Smooth muscle cell (in vitro differentiated cells): ENCODE data around the gene FOXC1. TPM values are rescaled to one million over a fixed set of nuclear protein-coding genes. Genes with fewer than 3 reads are reported as not detected.

ENCODE experiments used
- DNase-seq: peaks from one replicate; lab custom pipeline; 2025; ENCODE audit not compliant: unreplicated experiment; lab: John Stamatoyannopoulos, UW
- H2AFZ ChIP-seq: fragments of 200-600 bp; sonication (generic); 2 replicates; pipeline ENCODE4 v1.6.0; 2016; ENCODE audit warnings: antibody characterized with exemption, low read depth, mild to moderate bottlenecking
- H3F3A ChIP-seq: fragments of 200-600 bp; sonication (generic); 2 replicates; pipeline ENCODE4 v1.6.0; 2017; ENCODE audit warnings: antibody characterized with exemption, low read depth
- H3K27ac ChIP-seq: fragments of 200-600 bp; sonication (generic); 2 replicates; pipeline ENCODE4 v1.5.1; 2016; ENCODE audit warnings: low read depth, mild to moderate bottlenecking
- H3K27me3 ChIP-seq: fragments of 200-600 bp; sonication (generic); 2 replicates; pipeline ENCODE4 v1.6.1; 2016; ENCODE audit warnings: low read depth, mild to moderate bottlenecking
- H3K36me3 ChIP-seq: fragments of 200-600 bp; sonication (generic); 2 replicates; pipeline ENCODE4 v1.5.1; 2016; ENCODE audit warnings: low read depth
- H3K4me1 ChIP-seq: fragments of 200-600 bp; sonication (generic); 2 replicates; pipeline ENCODE4 v1.5.1; 2016; ENCODE audit warnings: low read depth
- H3K4me2 ChIP-seq: fragments of 200-600 bp; sonication (generic); 2 replicates; pipeline ENCODE4 v1.6.0; 2016; ENCODE audit warnings: mild to moderate bottlenecking
- H3K4me3 ChIP-seq: fragments of 200-600 bp; sonication (generic); 2 replicates; pipeline ENCODE4 v1.5.1; 2016; ENCODE audit warnings: mild to moderate bottlenecking
- H3K79me2 ChIP-seq: fragments of 200-600 bp; sonication (generic); 2 replicates; pipeline ENCODE4 v1.6.0; 2016; ENCODE audit warnings: low read depth, mild to moderate bottlenecking
- H3K9ac ChIP-seq: fragments of 200-600 bp; sonication (generic); 2 replicates; pipeline ENCODE4 v1.6.0; 2016; ENCODE audit warnings: low read depth
- H3K9me3 ChIP-seq: fragments of 200-600 bp; sonication (generic); replicated peaks from 2 replicates; pipeline ENCODE4 v1.5.1; 2016; ENCODE audit warnings: low read depth
- H4K20me1 ChIP-seq: fragments of 200-600 bp; sonication (generic); 2 replicates; pipeline ENCODE4 v1.6.0; 2016; ENCODE audit warnings: low read depth
- WGBS: methylation state at CpG from one replicate; pipeline ENCODE4 v1.1.7; 2016; ENCODE audit warnings: low lambda C conversion rate; 5-methylcytosine and 5-hydroxymethylcytosine counted together
- polyA plus RNA-seq: library from polyadenylated mRNA; unstranded; fragments of >200 nt; fragmentation: Nextera tagmentation; extraction: Ambion mirVana; gene quantifications from 2 replicates; pipeline ENCODE4 v1.2.1, GENCODE V29; 2016
- total RNA-seq: library from RNA; depleted of rRNA; stranded (reverse); fragments of >200 nt; gene quantifications from 2 replicates; pipeline ENCODE4 v1.2.3, GENCODE V29; 2014
- TF ChIP-seq, protein P1 (sequence below): fragments of 200-600 bp; sonication (generic); IDR thresholded peaks from 2 replicates; pipeline ENCODE4 v1.5.1; 2017; ENCODE audit warnings: borderline replicate concordance, mild to moderate bottlenecking, antibody characterized with exemption; ENCODE audit not compliant: insufficient read depth, poor library complexity, severe bottlenecking

Gene FOXC1
- total and polyA plus RNA-seq, 2 experiments from 2014 or later, result 0.10 to 1.4 TPM

DNA sequence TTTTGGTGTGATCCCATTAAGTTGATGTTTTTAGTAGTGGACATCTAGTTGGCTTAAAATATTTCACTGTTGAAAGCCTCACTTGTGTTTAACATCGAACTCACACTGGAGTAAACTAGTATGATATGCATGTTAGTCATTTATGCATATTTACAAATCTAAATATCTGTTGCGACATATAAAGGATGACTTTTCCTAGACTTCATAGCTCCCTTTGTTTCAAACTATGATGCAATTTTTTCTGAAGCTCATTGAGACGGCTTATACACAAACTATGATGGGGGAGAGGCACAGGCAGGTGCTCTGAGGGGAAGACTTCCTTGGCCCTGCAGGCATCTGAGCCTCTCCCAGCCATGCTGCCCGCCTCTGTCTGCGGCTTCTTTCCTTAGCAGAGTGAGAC lies 11.8 kb upstream of the FOXC1 start:
- H4K20me1 ChIP-seq, result no peaks in the 10 kb centered on the region
- no peak overlapping the region for H3K9ac ChIP-seq
- H3K27me3 ChIP-seq, result peaks cover 71% of the 10 kb centered on the region
- H3F3A ChIP-seq, result no peaks in the 10 kb centered on the region
- H3K4me3 ChIP-seq, result no peak overlapping the region
- 74% methylated on average over 5 of the region's 5 CpGs for WGBS
- H2AFZ ChIP-seq, result no peak overlapping the region
- H3K9me3 ChIP-seq, result no peaks in the 10 kb centered on the region
- no peak for DNase-seq
- H3K27ac ChIP-seq, result no peak overlapping the region
- peaks cover 11% of the 10 kb centered on the region for H3K4me1 ChIP-seq
- TF ChIP-seq, protein P1, sequence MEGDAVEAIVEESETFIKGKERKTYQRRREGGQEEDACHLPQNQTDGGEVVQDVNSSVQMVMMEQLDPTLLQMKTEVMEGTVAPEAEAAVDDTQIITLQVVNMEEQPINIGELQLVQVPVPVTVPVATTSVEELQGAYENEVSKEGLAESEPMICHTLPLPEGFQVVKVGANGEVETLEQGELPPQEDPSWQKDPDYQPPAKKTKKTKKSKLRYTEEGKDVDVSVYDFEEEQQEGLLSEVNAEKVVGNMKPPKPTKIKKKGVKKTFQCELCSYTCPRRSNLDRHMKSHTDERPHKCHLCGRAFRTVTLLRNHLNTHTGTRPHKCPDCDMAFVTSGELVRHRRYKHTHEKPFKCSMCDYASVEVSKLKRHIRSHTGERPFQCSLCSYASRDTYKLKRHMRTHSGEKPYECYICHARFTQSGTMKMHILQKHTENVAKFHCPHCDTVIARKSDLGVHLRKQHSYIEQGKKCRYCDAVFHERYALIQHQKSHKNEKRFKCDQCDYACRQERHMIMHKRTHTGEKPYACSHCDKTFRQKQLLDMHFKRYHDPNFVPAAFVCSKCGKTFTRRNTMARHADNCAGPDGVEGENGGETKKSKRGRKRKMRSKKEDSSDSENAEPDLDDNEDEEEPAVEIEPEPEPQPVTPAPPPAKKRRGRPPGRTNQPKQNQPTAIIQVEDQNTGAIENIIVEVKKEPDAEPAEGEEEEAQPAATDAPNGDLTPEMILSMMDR, result no peak
- H3K36me3 ChIP-seq, result no peaks in the 10 kb centered on the region
- H3K4me2 ChIP-seq, result no peak overlapping the region
- H3K79me2 ChIP-seq, result no peaks in the 10 kb centered on the region

DNA sequence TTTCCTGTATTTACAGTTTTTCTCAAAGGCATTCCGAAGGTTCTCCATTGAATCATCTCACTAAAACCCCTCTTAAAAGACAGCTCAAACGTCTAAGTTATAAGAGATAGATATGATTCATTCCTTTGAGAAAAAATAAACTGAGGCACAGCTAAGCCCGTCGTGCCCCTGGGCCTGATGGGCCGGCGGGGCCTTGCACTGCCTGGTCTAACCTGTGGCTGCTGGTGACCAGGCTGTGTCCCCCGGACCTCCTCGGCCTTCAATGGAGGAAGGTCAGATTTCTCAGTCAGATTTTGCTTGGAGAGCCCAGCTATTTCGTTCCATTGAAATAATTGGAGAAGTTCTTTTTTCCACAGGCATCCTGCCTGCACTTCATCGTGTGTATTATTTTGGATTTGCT lies 11.3 kb upstream of the FOXC1 start:
- H3K27me3 ChIP-seq, result peaks cover 72% of the 10 kb centered on the region
- WGBS, result 89% methylated on average over 10 of the region's 10 CpGs
- no peaks in the 10 kb centered on the region for H3K79me2 ChIP-seq
- no peak overlapping the region for H3K27ac ChIP-seq
- no peak overlapping the region for H3K9ac ChIP-seq
- H3K4me1 ChIP-seq, result peaks cover 11% of the 10 kb centered on the region
- DNase-seq, result no peak
- H3F3A ChIP-seq, result no peaks in the 10 kb centered on the region
- TF ChIP-seq, protein P1, result no peak
- H2AFZ ChIP-seq, result no peak overlapping the region
- no peak overlapping the region for H3K4me3 ChIP-seq
- H3K9me3 ChIP-seq, result no peaks in the 10 kb centered on the region
- H4K20me1 ChIP-seq, result no peaks in the 10 kb centered on the region
- H3K4me2 ChIP-seq, result no peak overlapping the region
- no peaks in the 10 kb centered on the region for H3K36me3 ChIP-seq

DNA sequence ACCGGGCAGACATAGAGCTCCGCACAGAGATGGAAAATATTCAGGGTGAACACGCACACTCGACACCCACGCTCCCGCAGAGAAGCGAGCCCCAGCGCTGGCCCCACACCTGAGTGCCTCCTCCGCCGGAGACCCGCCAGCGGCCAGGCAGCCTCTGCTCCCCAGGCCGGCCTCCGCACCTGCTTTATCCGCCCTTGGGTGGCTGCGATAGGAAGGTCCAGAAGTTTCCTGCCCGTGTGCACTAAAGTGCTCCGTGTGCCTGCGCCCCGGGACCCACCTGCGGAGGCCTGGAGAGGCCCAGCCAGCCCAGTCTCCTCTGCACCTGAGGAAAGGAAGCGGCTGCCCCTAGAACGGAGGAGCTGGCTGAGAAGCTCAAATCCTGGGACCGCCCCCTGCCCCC lies 10.8 kb upstream of the FOXC1 start:
- Histone ChIP-seq H3K4me3 (no peak overlapping the region), H3K36me3 (no peaks in the 10 kb centered on the region), H3K9me3 (no peaks in the 10 kb centered on the region), H4K20me1 (no peaks in the 10 kb centered on the region), H3K27ac (no peak overlapping the region), H3K9ac (no peak overlapping the region), H3K27me3 (peaks cover 72% of the 10 kb centered on the region), H3K4me2 (no peak overlapping the region), H3K4me1 (peaks cover 11% of the 10 kb centered on the region), H3F3A (no peaks in the 10 kb centered on the region), H3K79me2 (no peaks in the 10 kb centered on the region), H2AFZ (no peak overlapping the region)
- TF ChIP-seq, protein P1, result no peak
- DNase-seq, result no peak
- WGBS, result 88% methylated on average over 24 of the region's 24 CpGs

DNA sequence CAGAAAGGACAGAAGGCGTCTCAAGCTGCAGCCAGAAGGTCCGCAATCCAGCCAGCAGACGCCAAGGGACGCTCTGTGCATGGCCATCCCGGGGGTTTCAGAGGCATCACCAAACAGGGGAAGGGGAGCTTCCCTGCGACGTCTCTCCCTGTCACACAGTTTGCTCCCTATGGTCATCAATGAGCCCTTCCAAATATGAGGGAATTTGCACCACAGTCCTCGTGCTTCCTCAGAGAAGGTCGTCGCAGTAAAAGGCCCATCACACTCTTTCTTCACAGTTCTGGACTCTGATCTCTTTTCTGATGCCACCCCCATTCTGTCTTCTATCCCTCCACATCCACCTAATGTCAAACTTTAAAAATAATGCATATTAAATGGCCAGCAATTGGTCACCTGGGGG lies 10.2 kb upstream of the FOXC1 start:
- H4K20me1 ChIP-seq, result no peaks in the 10 kb centered on the region
- H3K27me3 ChIP-seq, result peaks cover 72% of the 10 kb centered on the region
- no peaks in the 10 kb centered on the region for H3K36me3 ChIP-seq
- DNase-seq, result no peak
- no peak overlapping the region for H2AFZ ChIP-seq
- no peaks in the 10 kb centered on the region for H3F3A ChIP-seq
- H3K9me3 ChIP-seq, result no peaks in the 10 kb centered on the region
- no peak overlapping the region for H3K27ac ChIP-seq
- no peaks in the 10 kb centered on the region for H3K79me2 ChIP-seq
- H3K9ac ChIP-seq, result no peak overlapping the region
- WGBS, result 91% methylated on average over 10 of the region's 10 CpGs
- no peak overlapping the region for H3K4me2 ChIP-seq
- H3K4me1 ChIP-seq, result peaks cover 11% of the 10 kb centered on the region
- no peak overlapping the region for H3K4me3 ChIP-seq
- TF ChIP-seq, protein P1, result no peak
